HEK293 (cell line): Measurements from ENCODE around the gene DGKB.

Experiments
- CTCF ChIA-PET: fragments of 350-600 bp; formaldehyde crosslinking; extraction: SDS; loops from one replicate; lab custom pipeline; 2021; ENCODE audit warnings: antibody characterized with exemption; lab: Yijun Ruan, JAX
- POLR2A ChIA-PET: fragments of 300-600 bp; formaldehyde crosslinking; extraction: SDS; loops from one replicate; lab custom pipeline; 2020; ENCODE audit warnings: antibody characterized with exemption, inconsistent platforms; lab: Yijun Ruan, JAX
- H3K27ac ChIP-seq: fragments of 200-500 bp; sonication (Bioruptor generic); 2 replicates; pipeline ENCODE4 v1.5.1; 2014; ENCODE audit warnings: low read depth, low read length, control low read depth, inconsistent platforms; ENCODE audit errors: extremely low read depth
- H3K36me3 ChIP-seq, 2 experiments: fragments of 200-500 bp in 1 of 2; sonication (Bioruptor generic) in 1 of 2; 1 replicate in 1 of 2; 2 replicates in 1 of 2; pipeline ENCODE4 v1.5.1; 2014 to 2017; ENCODE audit warnings: inconsistent platforms in 2 of 2, low read length in 2 of 2; ENCODE audit not compliant: control insufficient read depth in 2 of 2, insufficient read depth in 1 of 2
- H3K4me1 ChIP-seq: fragments of 200-500 bp; sonication (Bioruptor generic); 2 replicates; pipeline ENCODE4 v1.5.1; 2014; ENCODE audit warnings: mild to moderate bottlenecking, low read length, inconsistent platforms; ENCODE audit not compliant: control insufficient read depth, insufficient read depth
- H3K4me3 ChIP-seq: 2 replicates; pipeline ENCODE4 v1.5.1; 2011; ENCODE audit warnings: low read depth, mild to moderate bottlenecking, control low read depth, low read length, moderate library complexity
- H3K9me3 ChIP-seq: fragments of 200-500 bp; sonication (Bioruptor generic); 2 replicates; pipeline ENCODE4 v1.5.1; 2014; ENCODE audit warnings: low read depth, low read length, inconsistent platforms; ENCODE audit not compliant: control insufficient read depth, insufficient read depth
- OSR2 ChIP-seq: fragments of 450-650 bp; formaldehyde crosslinking; IDR thresholded peaks from 2 replicates; pipeline ENCODE4 v1.5.1; 2016; ENCODE audit warnings: missing biosample characterization, missing genetic modification characterization
- OVOL3 ChIP-seq: fragments of 450-650 bp; formaldehyde crosslinking; IDR thresholded peaks from 2 replicates; pipeline ENCODE4 v1.5.1; 2016; ENCODE audit warnings: missing biosample characterization, missing genetic modification characterization
- RBAK ChIP-seq: fragments of 450-650 bp; formaldehyde crosslinking; IDR thresholded peaks from 2 replicates; pipeline ENCODE4 v1.5.1; 2016; ENCODE audit warnings: missing biosample characterization, missing genetic modification characterization
- ZBTB17 ChIP-seq: fragments of 450-650 bp; formaldehyde crosslinking; IDR thresholded peaks from 2 replicates; pipeline ENCODE4 v1.5.1; 2016; ENCODE audit warnings: missing biosample characterization, missing genetic modification characterization
- ZEB2 ChIP-seq: fragments of 450-650 bp; formaldehyde crosslinking; IDR thresholded peaks from 2 replicates; pipeline ENCODE4 v1.5.1; 2016; ENCODE audit warnings: missing biosample characterization, missing genetic modification characterization
- ZFP69B ChIP-seq: fragments of 450-650 bp; formaldehyde crosslinking; IDR thresholded peaks from 2 replicates; pipeline ENCODE4 v1.5.1; 2016; ENCODE audit warnings: missing biosample characterization, missing genetic modification characterization
- ZNF138 ChIP-seq: fragments of 450-650 bp; formaldehyde crosslinking; IDR thresholded peaks from 2 replicates; pipeline ENCODE4 v1.5.1; 2016; ENCODE audit warnings: missing biosample characterization, missing genetic modification characterization, borderline replicate concordance
- ZNF19 ChIP-seq: fragments of 450-650 bp; formaldehyde crosslinking; IDR thresholded peaks from 2 replicates; pipeline ENCODE4; 2016; ENCODE audit warnings: missing biosample characterization, missing genetic modification characterization, low read depth
- ZNF223 ChIP-seq: fragments of 450-650 bp; formaldehyde crosslinking; IDR thresholded peaks from 2 replicates; pipeline ENCODE4 v1.5.1; 2016; ENCODE audit warnings: missing biosample characterization, missing genetic modification characterization
- ZNF302 ChIP-seq: fragments of 450-650 bp; formaldehyde crosslinking; IDR thresholded peaks from 2 replicates; pipeline ENCODE4 v1.5.1; 2016; ENCODE audit warnings: missing biosample characterization, missing genetic modification characterization, low read depth
- ZNF311 ChIP-seq: fragments of 450-650 bp; formaldehyde crosslinking; IDR thresholded peaks from 2 replicates; pipeline ENCODE4 v1.5.1; 2017; ENCODE audit warnings: missing biosample characterization, missing genetic modification characterization, borderline replicate concordance
- ZNF560 ChIP-seq: fragments of 450-650 bp; formaldehyde crosslinking; IDR thresholded peaks from 2 replicates; pipeline ENCODE4 v1.5.1; 2017; ENCODE audit warnings: missing biosample characterization, missing genetic modification characterization, borderline replicate concordance
- ZNF571 ChIP-seq: fragments of 450-650 bp; formaldehyde crosslinking; IDR thresholded peaks from 2 replicates; pipeline ENCODE4 v1.5.0; 2017; ENCODE audit warnings: missing biosample characterization, missing genetic modification characterization
- ZNF585B ChIP-seq: fragments of 450-650 bp; formaldehyde crosslinking; IDR thresholded peaks from 2 replicates; pipeline ENCODE4 v1.5.1; 2016; ENCODE audit warnings: missing biosample characterization, missing genetic modification characterization
- ZNF626 ChIP-seq: fragments of 450-650 bp; sonication (Bioruptor Pico); formaldehyde crosslinking; IDR thresholded peaks from 2 replicates; pipeline ENCODE4 v1.5.1; 2018; ENCODE audit warnings: missing biosample characterization, missing genetic modification characterization, inconsistent platforms
- ZNF629 ChIP-seq: fragments of 450-650 bp; formaldehyde crosslinking; IDR thresholded peaks from 2 replicates; pipeline ENCODE4 v1.5.1; 2017; ENCODE audit warnings: missing biosample characterization, missing genetic modification characterization
- ZNF677 ChIP-seq: fragments of 450-650 bp; IDR thresholded peaks from 2 replicates; pipeline ENCODE4 v1.5.0; 2018; ENCODE audit warnings: missing biosample characterization, mild to moderate bottlenecking, missing genetic modification characterization, moderate library complexity
- TF ChIP-seq, protein P1 (sequence below): fragments of 450-650 bp; formaldehyde crosslinking; IDR thresholded peaks from 2 replicates; pipeline ENCODE4 v1.5.1; 2016; ENCODE audit warnings: missing biosample characterization, missing genetic modification characterization
- TF ChIP-seq, protein P2 (sequence below): fragments of 450-650 bp; formaldehyde crosslinking; IDR thresholded peaks from 2 replicates; pipeline ENCODE4 v1.5.1; 2016; ENCODE audit warnings: missing biosample characterization, missing genetic modification characterization
- TF ChIP-seq, protein P3 (sequence below): fragments of 450-650 bp; formaldehyde crosslinking; conservative IDR thresholded peaks from 2 replicates; pipeline ENCODE4 v1.5.1; 2016; ENCODE audit warnings: low read depth, missing biosample characterization, missing genetic modification characterization

DGKB gene

DNA sequence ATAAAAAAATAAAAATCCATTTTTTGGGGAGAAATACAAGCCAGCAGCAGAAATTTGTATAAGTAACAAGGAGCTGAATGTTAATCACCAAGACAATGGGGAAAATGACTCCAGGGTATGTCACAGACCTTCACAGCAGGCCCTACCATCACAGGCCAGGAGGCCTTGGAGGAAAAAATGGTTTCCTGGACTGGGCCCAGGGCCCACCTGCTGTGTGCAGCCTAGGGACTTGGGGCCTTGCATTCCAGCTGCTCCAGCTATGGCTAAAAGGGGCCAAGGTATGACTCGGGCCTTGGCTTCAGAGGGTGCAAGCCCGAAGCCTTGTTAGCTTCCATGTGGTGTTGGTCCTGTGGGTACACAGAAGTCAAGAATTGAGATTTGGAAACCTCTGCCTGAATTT is 126.3 kb downstream of the DGKB start (continued):
- TF ChIP-seq ZNF585B (tag by site-specific recombination) (peak; percentile 68), OSR2 (tag by site-specific recombination) (no peak)

DNA sequence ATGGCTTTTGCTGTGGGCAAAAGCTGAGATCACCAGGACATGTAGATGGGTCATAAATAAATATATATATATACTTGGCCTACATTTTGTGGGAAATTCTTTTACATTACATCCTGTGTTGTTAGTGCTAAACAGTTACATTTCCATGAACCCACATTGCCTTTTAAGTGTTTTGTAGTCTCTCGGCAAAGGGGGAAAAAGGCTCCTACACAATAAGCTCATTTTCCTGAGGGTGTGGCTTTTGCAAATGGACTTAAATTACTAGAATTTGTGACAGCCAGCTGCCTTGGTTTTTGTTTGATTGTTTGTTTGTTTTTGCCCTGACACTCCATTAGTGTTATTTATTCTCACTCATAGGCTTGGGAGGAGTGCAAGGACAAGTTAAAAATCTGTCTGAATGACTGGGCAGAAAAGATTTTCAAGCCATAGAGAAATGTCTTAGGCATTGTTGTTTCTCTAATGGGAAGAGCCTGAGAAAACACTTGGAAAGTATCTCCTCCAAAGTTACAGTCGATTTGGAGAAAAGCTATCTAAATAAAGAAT is 128.8 kb downstream of the DGKB start:
- Histone ChIP-seq H3K27ac (no peak overlapping the region), H3K4me3 (no peak overlapping the region), H3K36me3 (no peaks in the 10 kb centered on the region), H3K9me3 (no peaks in the 10 kb centered on the region), H3K4me1 (no peaks in the 10 kb centered on the region)
- TF ChIP-seq ZNF571 (tag by site-specific recombination) (no peak), ZNF626 (no peak), ZNF302 (tag by site-specific recombination) (no peak), ZNF560 (tag by site-specific recombination) (no peak), ZBTB17 (tag by site-specific recombination) (no peak), ZNF311 (tag by site-specific recombination) (no peak), ZEB2 (tag by site-specific recombination) (no peak), ZNF223 (tag by site-specific recombination) (no peak), ZNF629 (no peak), ZNF677 (tag by site-specific recombination) (no peak), OVOL3 (tag by site-specific recombination) (no peak), RBAK (tag by site-specific recombination) (no peak), ZNF19 (tag by site-specific recombination) (no peak), ZNF138 (no peak), ZFP69B (tag by site-specific recombination) (no peak)
- TF ChIP-seq, protein P1, sequence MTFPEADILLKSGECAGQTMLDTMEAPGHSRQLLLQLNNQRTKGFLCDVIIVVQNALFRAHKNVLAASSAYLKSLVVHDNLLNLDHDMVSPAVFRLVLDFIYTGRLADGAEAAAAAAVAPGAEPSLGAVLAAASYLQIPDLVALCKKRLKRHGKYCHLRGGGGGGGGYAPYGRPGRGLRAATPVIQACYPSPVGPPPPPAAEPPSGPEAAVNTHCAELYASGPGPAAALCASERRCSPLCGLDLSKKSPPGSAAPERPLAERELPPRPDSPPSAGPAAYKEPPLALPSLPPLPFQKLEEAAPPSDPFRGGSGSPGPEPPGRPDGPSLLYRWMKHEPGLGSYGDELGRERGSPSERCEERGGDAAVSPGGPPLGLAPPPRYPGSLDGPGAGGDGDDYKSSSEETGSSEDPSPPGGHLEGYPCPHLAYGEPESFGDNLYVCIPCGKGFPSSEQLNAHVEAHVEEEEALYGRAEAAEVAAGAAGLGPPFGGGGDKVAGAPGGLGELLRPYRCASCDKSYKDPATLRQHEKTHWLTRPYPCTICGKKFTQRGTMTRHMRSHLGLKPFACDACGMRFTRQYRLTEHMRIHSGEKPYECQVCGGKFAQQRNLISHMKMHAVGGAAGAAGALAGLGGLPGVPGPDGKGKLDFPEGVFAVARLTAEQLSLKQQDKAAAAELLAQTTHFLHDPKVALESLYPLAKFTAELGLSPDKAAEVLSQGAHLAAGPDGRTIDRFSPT (tag by site-specific recombination): no peak
- TF ChIP-seq, protein P2, sequence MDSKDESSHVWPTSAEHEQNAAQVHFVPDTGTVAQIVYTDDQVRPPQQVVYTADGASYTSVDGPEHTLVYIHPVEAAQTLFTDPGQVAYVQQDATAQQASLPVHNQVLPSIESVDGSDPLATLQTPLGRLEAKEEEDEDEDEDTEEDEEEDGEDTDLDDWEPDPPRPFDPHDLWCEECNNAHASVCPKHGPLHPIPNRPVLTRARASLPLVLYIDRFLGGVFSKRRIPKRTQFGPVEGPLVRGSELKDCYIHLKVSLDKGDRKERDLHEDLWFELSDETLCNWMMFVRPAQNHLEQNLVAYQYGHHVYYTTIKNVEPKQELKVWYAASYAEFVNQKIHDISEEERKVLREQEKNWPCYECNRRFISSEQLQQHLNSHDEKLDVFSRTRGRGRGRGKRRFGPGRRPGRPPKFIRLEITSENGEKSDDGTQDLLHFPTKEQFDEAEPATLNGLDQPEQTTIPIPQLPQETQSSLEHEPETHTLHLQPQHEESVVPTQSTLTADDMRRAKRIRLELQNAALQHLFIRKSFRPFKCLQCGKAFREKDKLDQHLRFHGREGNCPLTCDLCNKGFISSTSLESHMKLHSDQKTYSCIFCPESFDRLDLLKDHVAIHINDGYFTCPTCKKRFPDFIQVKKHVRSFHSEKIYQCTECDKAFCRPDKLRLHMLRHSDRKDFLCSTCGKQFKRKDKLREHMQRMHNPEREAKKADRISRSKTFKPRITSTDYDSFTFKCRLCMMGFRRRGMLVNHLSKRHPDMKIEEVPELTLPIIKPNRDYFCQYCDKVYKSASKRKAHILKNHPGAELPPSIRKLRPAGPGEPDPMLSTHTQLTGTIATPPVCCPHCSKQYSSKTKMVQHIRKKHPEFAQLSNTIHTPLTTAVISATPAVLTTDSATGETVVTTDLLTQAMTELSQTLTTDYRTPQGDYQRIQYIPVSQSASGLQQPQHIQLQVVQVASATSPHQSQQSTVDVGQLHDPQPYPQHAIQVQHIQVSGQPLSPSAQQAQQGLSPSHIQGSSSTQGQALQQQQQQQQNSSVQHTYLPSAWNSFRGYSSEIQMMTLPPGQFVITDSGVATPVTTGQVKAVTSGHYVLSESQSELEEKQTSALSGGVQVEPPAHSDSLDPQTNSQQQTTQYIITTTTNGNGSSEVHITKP (tag by site-specific recombination): no peak
- ChIA-PET CTCF (no interaction called here), POLR2A (no interaction called here)

DNA sequence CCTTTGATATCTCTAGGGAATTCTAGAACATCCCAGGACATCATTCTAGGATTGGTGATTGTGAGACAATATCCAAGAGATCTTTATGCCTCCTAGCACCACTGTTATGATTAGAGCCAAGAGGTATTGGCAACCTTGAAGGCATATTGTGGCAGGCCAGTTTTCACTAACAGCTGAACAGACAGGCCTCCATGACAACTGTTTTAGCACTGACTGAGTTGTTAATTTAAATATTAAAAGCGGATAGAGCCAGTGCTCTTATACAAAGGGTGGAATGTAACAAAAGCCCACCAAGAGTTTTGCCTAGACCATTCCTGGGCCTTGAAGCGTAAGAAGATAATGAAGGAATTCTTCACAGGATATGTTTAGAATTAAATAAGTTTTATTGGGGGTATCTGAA is 131.9 kb downstream of the DGKB start:
- Histone ChIP-seq H3K9me3 (no peaks in the 10 kb centered on the region), H3K4me3 (no peak overlapping the region), H3K4me1 (no peaks in the 10 kb centered on the region), H3K27ac (no peak overlapping the region), H3K36me3 (no peaks in the 10 kb centered on the region)
- POLR2A ChIA-PET: no interaction called here
- CTCF ChIA-PET: no interaction called here
- TF ChIP-seq, protein P3, sequence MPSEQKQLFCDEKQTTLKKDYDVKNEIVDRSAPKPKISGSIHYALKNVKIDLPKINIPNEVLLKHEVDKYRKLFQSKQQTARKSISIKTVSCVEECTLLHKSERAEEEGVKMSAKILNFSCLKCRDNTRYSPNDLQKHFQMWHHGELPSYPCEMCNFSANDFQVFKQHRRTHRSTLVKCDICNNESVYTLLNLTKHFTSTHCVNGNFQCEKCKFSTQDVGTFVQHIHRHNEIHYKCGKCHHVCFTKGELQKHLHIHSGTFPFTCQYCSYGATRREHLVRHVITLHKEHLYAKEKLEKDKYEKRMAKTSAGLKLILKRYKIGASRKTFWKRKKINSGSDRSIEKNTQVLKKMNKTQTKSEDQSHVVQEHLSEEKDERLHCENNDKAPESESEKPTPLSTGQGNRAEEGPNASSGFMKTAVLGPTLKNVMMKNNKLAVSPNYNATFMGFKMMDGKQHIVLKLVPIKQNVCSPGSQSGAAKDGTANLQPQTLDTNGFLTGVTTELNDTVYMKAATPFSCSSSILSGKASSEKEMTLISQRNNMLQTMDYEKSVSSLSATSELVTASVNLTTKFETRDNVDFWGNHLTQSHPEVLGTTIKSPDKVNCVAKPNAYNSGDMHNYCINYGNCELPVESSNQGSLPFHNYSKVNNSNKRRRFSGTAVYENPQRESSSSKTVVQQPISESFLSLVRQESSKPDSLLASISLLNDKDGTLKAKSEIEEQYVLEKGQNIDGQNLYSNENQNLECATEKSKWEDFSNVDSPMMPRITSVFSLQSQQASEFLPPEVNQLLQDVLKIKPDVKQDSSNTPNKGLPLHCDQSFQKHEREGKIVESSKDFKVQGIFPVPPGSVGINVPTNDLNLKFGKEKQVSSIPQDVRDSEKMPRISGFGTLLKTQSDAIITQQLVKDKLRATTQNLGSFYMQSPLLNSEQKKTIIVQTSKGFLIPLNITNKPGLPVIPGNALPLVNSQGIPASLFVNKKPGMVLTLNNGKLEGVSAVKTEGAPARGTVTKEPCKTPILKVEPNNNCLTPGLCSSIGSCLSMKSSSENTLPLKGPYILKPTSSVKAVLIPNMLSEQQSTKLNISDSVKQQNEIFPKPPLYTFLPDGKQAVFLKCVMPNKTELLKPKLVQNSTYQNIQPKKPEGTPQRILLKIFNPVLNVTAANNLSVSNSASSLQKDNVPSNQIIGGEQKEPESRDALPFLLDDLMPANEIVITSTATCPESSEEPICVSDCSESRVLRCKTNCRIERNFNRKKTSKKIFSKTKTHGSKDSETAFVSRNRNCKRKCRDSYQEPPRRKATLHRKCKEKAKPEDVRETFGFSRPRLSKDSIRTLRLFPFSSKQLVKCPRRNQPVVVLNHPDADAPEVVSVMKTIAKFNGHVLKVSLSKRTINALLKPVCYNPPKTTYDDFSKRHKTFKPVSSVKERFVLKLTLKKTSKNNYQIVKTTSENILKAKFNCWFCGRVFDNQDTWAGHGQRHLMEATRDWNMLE (tag by site-specific recombination): no peak
